ENCODE results near the gene ORMDL3. TPM values are rescaled to one million over a fixed set of nuclear protein-coding genes. Genes with fewer than 3 reads are reported as not detected.

The ORMDL3 gene
- total RNA-seq, 2 experiments from 2014 or later, result 62.6 to 65.9 TPM

DNA sequence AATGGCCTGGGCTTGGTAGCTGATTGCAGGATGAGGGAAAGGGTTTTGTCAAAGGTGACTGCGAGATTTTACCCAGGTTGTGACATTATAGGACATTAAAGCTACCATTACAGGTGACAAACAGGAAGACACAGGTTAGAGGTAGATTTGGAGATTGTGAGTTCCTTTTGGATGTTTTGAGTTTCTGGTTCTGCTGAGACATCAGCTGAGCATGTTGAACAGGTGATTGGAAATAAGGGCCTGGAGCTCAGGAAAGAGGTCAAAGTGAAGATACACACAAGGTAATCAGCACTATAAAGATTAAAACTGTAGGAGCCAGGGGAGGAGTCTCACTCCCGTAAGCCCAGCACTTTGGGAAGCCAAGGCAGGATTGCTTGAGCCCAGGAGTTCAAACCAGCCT is 41.4 kb upstream of the ORMDL3 start:
- Histone ChIP-seq H3K27ac (ENCODE audit: low read depth, low read length, poor library complexity, severe bottlenecking) (no peak overlapping the region), H4K20me1 (ENCODE audit: insufficient read depth, low read length) (no peaks in the 10 kb centered on the region), H3K36me3 (ENCODE audit: insufficient read depth, low read length) (no peaks in the 10 kb centered on the region), H3K79me2 (ENCODE audit: insufficient read depth, low read depth, low read length) (no peaks in the 10 kb centered on the region), H3K4me1 (ENCODE audit: insufficient read depth, low read length, poor library complexity, severe bottlenecking) (peaks cover 7% of the 10 kb centered on the region), H3K4me3 (ENCODE audit: low read depth, low read length, poor library complexity, severe bottlenecking) (no peak overlapping the region), H3K9me2 (ENCODE audit: insufficient read depth, low read length) (no peaks in the 10 kb centered on the region), H2AFZ (ENCODE audit: low read length) (no peak overlapping the region), H3K4me2 (ENCODE audit: low read length) (no peak overlapping the region), H3K9me3 (ENCODE audit: low read length) (no peaks in the 10 kb centered on the region)
- no peak for DNase-seq (ENCODE audit: low spot score)
- ChIA-PET POLR2A (interaction anchor here (0.5 to 1.9 kb wide), 2 partner anchors 9 to 11 kb away, joined by 6 read pairs; partner anchors contain the start of gene PSMD3), CTCF (ENCODE audit: unreplicated experiment) (no interaction called here)
- intact Hi-C loops (cut with micrococcal nuclease; ENCODE audit: unreplicated experiment), result no loop called here
- no TSS peak for BruUV-seq (replicated peaks)
- TF ChIP-seq EZH2phosphoT487 (IDR thresholded peaks at IDR 0.05; ENCODE audit: borderline replicate concordance, low read depth, low read length), result no peak
- TF ChIP-seq, protein P1, sequence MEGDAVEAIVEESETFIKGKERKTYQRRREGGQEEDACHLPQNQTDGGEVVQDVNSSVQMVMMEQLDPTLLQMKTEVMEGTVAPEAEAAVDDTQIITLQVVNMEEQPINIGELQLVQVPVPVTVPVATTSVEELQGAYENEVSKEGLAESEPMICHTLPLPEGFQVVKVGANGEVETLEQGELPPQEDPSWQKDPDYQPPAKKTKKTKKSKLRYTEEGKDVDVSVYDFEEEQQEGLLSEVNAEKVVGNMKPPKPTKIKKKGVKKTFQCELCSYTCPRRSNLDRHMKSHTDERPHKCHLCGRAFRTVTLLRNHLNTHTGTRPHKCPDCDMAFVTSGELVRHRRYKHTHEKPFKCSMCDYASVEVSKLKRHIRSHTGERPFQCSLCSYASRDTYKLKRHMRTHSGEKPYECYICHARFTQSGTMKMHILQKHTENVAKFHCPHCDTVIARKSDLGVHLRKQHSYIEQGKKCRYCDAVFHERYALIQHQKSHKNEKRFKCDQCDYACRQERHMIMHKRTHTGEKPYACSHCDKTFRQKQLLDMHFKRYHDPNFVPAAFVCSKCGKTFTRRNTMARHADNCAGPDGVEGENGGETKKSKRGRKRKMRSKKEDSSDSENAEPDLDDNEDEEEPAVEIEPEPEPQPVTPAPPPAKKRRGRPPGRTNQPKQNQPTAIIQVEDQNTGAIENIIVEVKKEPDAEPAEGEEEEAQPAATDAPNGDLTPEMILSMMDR (conservative IDR thresholded peaks at IDR 0.05; ENCODE audit: low read length), result no peak

DNA sequence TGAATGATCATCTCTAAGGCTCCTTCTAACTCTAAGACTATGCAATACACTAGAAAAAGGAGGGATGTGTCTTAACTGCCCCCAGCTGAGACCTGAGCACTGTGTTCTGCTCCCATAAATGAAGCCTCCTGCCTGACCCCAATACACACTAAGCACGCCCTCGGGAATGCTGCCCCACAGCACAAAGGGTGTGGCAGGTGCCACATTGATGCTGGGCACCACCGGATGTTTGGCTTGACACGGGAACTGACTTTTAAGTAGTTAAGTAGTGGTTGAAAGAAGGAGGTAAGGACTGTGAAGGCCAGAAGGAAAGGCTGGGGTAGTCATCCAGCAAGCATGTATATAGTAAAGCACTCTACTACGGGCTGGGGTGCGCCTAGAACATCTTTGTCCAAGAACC is 39.4 kb upstream of the ORMDL3 start:
- Histone ChIP-seq H3K9me2 (ENCODE audit: insufficient read depth, low read length) (no peaks in the 10 kb centered on the region), H3K4me1 (ENCODE audit: insufficient read depth, low read length, poor library complexity, severe bottlenecking) (peaks cover 18% of the 10 kb centered on the region), H4K20me1 (ENCODE audit: insufficient read depth, low read length) (no peaks in the 10 kb centered on the region), H2AFZ (ENCODE audit: low read length) (no peak overlapping the region), H3K36me3 (ENCODE audit: insufficient read depth, low read length) (no peaks in the 10 kb centered on the region), H3K27ac (ENCODE audit: low read depth, low read length, poor library complexity, severe bottlenecking) (no peak overlapping the region), H3K79me2 (ENCODE audit: insufficient read depth, low read depth, low read length) (no peaks in the 10 kb centered on the region), H3K9me3 (ENCODE audit: low read length) (no peaks in the 10 kb centered on the region), H3K4me3 (ENCODE audit: low read depth, low read length, poor library complexity, severe bottlenecking) (no peak overlapping the region), H3K4me2 (ENCODE audit: low read length) (no peak overlapping the region)
- TF ChIP-seq EZH2phosphoT487 (IDR thresholded peaks at IDR 0.05; ENCODE audit: borderline replicate concordance, low read depth, low read length), result no peak
- TF ChIP-seq, protein P1 (conservative IDR thresholded peaks at IDR 0.05; ENCODE audit: low read length), result no peak
- POLR2A ChIA-PET, result interaction anchor here (1.0 kb wide), 1 partner anchor 12 kb away, joined by 4 read pairs; no protein-coding TSS in a partner anchor
- no peak for DNase-seq (ENCODE audit: low spot score)
- intact Hi-C loops (cut with micrococcal nuclease; ENCODE audit: unreplicated experiment), result no loop called here
- no TSS peak for BruUV-seq (replicated peaks)
- CTCF ChIA-PET (ENCODE audit: unreplicated experiment), result no interaction called here

DNA sequence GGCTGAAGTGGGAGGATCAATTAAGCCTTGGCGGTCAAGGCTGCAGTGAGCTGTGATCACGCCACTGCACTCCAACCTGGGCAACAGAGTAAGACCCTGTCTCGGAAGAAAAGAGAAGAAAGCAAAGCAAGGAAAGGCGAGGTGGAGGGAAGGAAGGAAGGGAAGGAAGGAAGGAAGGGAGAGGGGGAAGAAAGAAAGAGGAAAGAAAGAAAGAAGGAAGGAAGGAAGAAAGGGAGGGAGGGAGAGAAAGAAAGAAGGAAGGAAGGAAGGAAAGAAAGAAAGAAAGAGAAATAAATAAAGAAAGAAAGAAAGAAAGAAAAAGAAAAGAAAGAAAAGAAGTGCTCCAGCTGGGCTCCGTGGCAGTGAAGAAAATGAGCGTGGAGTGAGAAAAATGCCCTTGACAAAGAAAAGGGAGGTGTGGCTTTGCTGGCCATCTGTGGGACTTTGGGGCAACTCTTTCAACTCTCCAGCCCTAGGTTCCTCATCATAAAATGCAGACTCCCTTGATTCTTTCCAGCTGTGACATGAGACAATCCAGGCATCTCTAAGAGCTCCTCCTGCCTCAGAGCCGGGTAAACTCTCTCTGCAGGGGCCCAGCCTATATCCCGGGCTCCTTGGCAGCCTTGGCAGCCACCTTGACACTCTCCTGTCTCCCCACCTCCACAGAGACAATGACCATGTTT is 37.8 kb upstream of the ORMDL3 start:
- CTCF ChIA-PET (ENCODE audit: unreplicated experiment), result no interaction called here
- peaks cover 18% of the 10 kb centered on the region for H3K4me1 ChIP-seq (ENCODE audit: insufficient read depth, low read length, poor library complexity, severe bottlenecking)
- H3K27ac ChIP-seq (ENCODE audit: low read depth, low read length, poor library complexity, severe bottlenecking), result no peak overlapping the region
- H3K9me2 ChIP-seq (ENCODE audit: insufficient read depth, low read length), result no peaks in the 10 kb centered on the region
- no peak overlapping the region for H3K4me3 ChIP-seq (ENCODE audit: low read depth, low read length, poor library complexity, severe bottlenecking)
- no peaks in the 10 kb centered on the region for H3K36me3 ChIP-seq (ENCODE audit: insufficient read depth, low read length)
- H3K4me2 ChIP-seq (ENCODE audit: low read length), result no peak overlapping the region
- no TSS peak for BruUV-seq (replicated peaks)
- TF ChIP-seq, protein P1 (conservative IDR thresholded peaks at IDR 0.05; ENCODE audit: low read length), result no peak
- no peak for TF ChIP-seq EZH2phosphoT487 (IDR thresholded peaks at IDR 0.05; ENCODE audit: borderline replicate concordance, low read depth, low read length)
- H3K9me3 ChIP-seq (ENCODE audit: low read length), result no peaks in the 10 kb centered on the region
- H4K20me1 ChIP-seq (ENCODE audit: insufficient read depth, low read length), result no peaks in the 10 kb centered on the region
- POLR2A ChIA-PET, result no interaction called here
- DNase-seq (ENCODE audit: low spot score), result no peak
- intact Hi-C loops (cut with micrococcal nuclease; ENCODE audit: unreplicated experiment), result no loop called here
- H2AFZ ChIP-seq (ENCODE audit: low read length), result no peak overlapping the region
- H3K79me2 ChIP-seq (ENCODE audit: insufficient read depth, low read depth, low read length), result no peaks in the 10 kb centered on the region
